ENCODE data around the gene LGALS9C.
"Not testable (repeated sequence)": the region's sequence is repeated elsewhere in the genome, so short reads cannot be mapped to it uniquely, and the experiment has no call there.

LGALS9C gene

GRCh38 chr17:18476508-18477308, at the start of gene LGALS9C:
LGALS9C (plus strand) TSS chr17:18476789; CDS start chr17:18476855, 66 bp downstream.
- not testable (repeated sequence) for DNase-seq

GRCh38 chr17:18432206-18432605, 44.4 kb upstream of the LGALS9C start:
- DNase-seq: not testable (repeated sequence)

- not testable (repeated sequence) for DNase-seq
Measured at GRCh38 chr17:18439465-18439870, 37.1 kb upstream of the LGALS9C start.

- DNase-seq: not testable (repeated sequence)
Measured at GRCh38 chr17:18442093-18442492, 34.5 kb upstream of the LGALS9C start.

GRCh38 chr17:18442532-18442931, 34.1 kb upstream of the LGALS9C start:
- not testable (repeated sequence) for DNase-seq

GRCh38 chr17:18447476-18448205, 28.9 kb upstream of the LGALS9C start:
- not testable (repeated sequence) for DNase-seq

- DNase-seq: not testable (repeated sequence)
Measured at GRCh38 chr17:18448311-18448710, 28.3 kb upstream of the LGALS9C start.

GRCh38 chr17:18449833-18450232, 26.8 kb upstream of the LGALS9C start:
- DNase-seq: not testable (repeated sequence)

- not testable (repeated sequence) for DNase-seq
Measured at GRCh38 chr17:18450998-18451397, 25.6 kb upstream of the LGALS9C start.

GRCh38 chr17:18451969-18452368, 24.6 kb upstream of the LGALS9C start:
- DNase-seq: not testable (repeated sequence)

- DNase-seq: not testable (repeated sequence)
Measured at GRCh38 chr17:18459035-18459434, 17.6 kb upstream of the LGALS9C start.

- DNase-seq: not testable (repeated sequence)
Measured at GRCh38 chr17:18463831-18464502, 12.6 kb upstream of the LGALS9C start.

GRCh38 chr17:18466250-18466983, 10.2 kb upstream of the LGALS9C start:
- not testable (repeated sequence) for DNase-seq

- not testable (repeated sequence) for DNase-seq
Measured at GRCh38 chr17:18467001-18467400, 9.6 kb upstream of the LGALS9C start.

- DNase-seq: not testable (repeated sequence)
Measured at GRCh38 chr17:18468472-18469171, 8.0 kb upstream of the LGALS9C start.

GRCh38 chr17:18469837-18470236, 6.8 kb upstream of the LGALS9C start:
- not testable (repeated sequence) for DNase-seq

GRCh38 chr17:18470345-18470930, 6.2 kb upstream of the LGALS9C start:
- not testable (repeated sequence) for DNase-seq

- not testable (repeated sequence) for DNase-seq
Measured at GRCh38 chr17:18473967-18474366, 2.6 kb upstream of the LGALS9C start.

GRCh38 chr17:18474754-18475153, 1.8 kb upstream of the LGALS9C start:
- DNase-seq: not testable (repeated sequence)

- not testable (repeated sequence) for DNase-seq
Measured at GRCh38 chr17:18477367-18477766, 778 bp downstream of the LGALS9C start.

- not testable (repeated sequence) for DNase-seq
Measured at GRCh38 chr17:18478362-18478761, 1.8 kb downstream of the LGALS9C start.

All from NCI-H1436 treated with DMSO at 0.1 percent for 48 hours (cell line).